Measurements from ENCODE around the gene UBE2G2. TPM values are rescaled to one million over a fixed set of nuclear protein-coding genes. Genes with fewer than 3 reads are reported as not detected.

The UBE2G2 gene
- total RNA-seq, 1 experiment from 2014 or later, result 121 TPM

DNA sequence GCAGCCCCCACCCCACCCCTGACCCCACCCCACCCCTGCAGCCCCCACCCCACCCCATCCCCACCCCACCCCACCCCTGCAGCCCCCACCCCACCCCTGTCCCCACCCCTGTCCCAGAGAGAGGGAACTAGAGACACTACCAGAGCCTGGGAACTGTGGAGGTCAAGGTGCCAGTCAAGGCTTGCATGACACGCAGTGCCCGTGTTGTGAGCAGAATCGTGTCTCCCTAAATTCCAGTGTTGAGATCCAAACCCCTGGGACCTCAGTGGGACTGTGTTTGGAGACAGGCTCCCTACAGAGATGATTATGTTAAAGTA, 34.7 kb upstream of the UBE2G2 start:
- no peak overlapping the region for H3K4me2 ChIP-seq (ENCODE audit: insufficient read depth, insufficient read length, low read length)
- no peak for DNase-seq
- no peak overlapping the region for H3K4me3 Mint-ChIP-seq
- no peak overlapping the region for H2BK12ac ChIP-seq (ENCODE audit: insufficient read length, low read depth, low read length)
- H2BK15ac ChIP-seq (ENCODE audit: low read depth, low read length), result no peak overlapping the region
- no peaks in the 10 kb centered on the region for H3K79me2 ChIP-seq (ENCODE audit: insufficient read depth, low read length)
- no peaks in the 10 kb centered on the region for H3K9me3 ChIP-seq (ENCODE audit: control insufficient read depth, low read depth, low read length)
- H2BK120ac ChIP-seq (ENCODE audit: low read depth, low read length, poor library complexity, severe bottlenecking), result no peak overlapping the region
- H3K36me3 Mint-ChIP-seq (ENCODE audit: insufficient read depth in 1 of 3, low read depth in 3 of 3), result no peaks in the 10 kb centered on the region
- H2BK20ac ChIP-seq (ENCODE audit: low read depth, low read length, poor library complexity, severe bottlenecking), result no peak overlapping the region
- no CpG with 5 or more reads among the region's 3 CpGs for WGBS (ENCODE audit: extremely low coverage, insufficient read length, low lambda C conversion rate)
- H3K18ac ChIP-seq (ENCODE audit: insufficient read length, low read depth, low read length), result no peak overlapping the region
- H3K23me2 ChIP-seq (ENCODE audit: insufficient read length, low read depth, low read length, poor library complexity, severe bottlenecking), result no peaks in the 10 kb centered on the region
- H2AK5ac ChIP-seq (ENCODE audit: insufficient read length, low read length), result no peak overlapping the region
- H3T11ph ChIP-seq (ENCODE audit: low read length), result no peak overlapping the region
- H3K4me1 ChIP-seq (ENCODE audit: insufficient read depth, low read length), result no peaks in the 10 kb centered on the region
- peaks cover 3 to 9% of the 10 kb centered on the region in 2 experiments; a peak in 2 of 4 replicates for H3K4me1 Mint-ChIP-seq
- no peak overlapping the region for H3K56ac ChIP-seq (ENCODE audit: insufficient read length, low read depth, low read length)
- no peaks in the 10 kb centered on the region for H4K20me1 ChIP-seq (ENCODE audit: control insufficient read depth, insufficient read depth, insufficient read length)
- no peaks in the 10 kb centered on the region for H3K27me3 Mint-ChIP-seq (ENCODE audit: low read depth)
- no peak overlapping the region for H3K27ac Mint-ChIP-seq
- H3K14ac ChIP-seq (ENCODE audit: insufficient read depth, low read length), result no peak overlapping the region; the same call in 1 of the 2 replicates
- H3K4ac ChIP-seq (ENCODE audit: low read depth, low read length), result no peak overlapping the region
- H3K79me1 ChIP-seq (ENCODE audit: insufficient read depth, low read depth, low read length, poor library complexity, severe bottlenecking), result no peaks in the 10 kb centered on the region
- no peak overlapping the region for H4K5ac ChIP-seq (ENCODE audit: insufficient read length, low read depth, low read length)
- no peak overlapping the region for H2BK5ac ChIP-seq (ENCODE audit: insufficient read length, low read length)
- no peak overlapping the region for H3K9ac ChIP-seq (ENCODE audit: extremely low read depth, insufficient read length, low read length)
- H2AFZ ChIP-seq (ENCODE audit: low read length), result no peak overlapping the region
- TF ChIP-seq, protein P1, sequence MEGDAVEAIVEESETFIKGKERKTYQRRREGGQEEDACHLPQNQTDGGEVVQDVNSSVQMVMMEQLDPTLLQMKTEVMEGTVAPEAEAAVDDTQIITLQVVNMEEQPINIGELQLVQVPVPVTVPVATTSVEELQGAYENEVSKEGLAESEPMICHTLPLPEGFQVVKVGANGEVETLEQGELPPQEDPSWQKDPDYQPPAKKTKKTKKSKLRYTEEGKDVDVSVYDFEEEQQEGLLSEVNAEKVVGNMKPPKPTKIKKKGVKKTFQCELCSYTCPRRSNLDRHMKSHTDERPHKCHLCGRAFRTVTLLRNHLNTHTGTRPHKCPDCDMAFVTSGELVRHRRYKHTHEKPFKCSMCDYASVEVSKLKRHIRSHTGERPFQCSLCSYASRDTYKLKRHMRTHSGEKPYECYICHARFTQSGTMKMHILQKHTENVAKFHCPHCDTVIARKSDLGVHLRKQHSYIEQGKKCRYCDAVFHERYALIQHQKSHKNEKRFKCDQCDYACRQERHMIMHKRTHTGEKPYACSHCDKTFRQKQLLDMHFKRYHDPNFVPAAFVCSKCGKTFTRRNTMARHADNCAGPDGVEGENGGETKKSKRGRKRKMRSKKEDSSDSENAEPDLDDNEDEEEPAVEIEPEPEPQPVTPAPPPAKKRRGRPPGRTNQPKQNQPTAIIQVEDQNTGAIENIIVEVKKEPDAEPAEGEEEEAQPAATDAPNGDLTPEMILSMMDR (conservative IDR thresholded peaks at IDR 0.05), result no peak
- H3K23ac ChIP-seq (ENCODE audit: insufficient read length, low read depth, low read length), result no peak overlapping the region
- H3K27me3 ChIP-seq (ENCODE audit: insufficient read depth, low read length), result no peaks in the 10 kb centered on the region
- no peaks in the 10 kb centered on the region for H3K9me3 Mint-ChIP-seq
- H3K27ac ChIP-seq (ENCODE audit: insufficient read length, low read depth, low read length), result no peak overlapping the region
- no peak overlapping the region for H4K91ac ChIP-seq (ENCODE audit: insufficient read length, low read depth, low read length)
- H4K8ac ChIP-seq (replicated peaks; ENCODE audit: insufficient read length, low read depth, low read length), result no peak overlapping the region

All from H9 (cell line).